C4-2B (cell line): ENCODE results near the gene ACSM2A.
"Not testable (repeated sequence)": the region's sequence is repeated elsewhere in the genome, so short reads cannot be mapped to it uniquely, and the experiment has no call there.

ENCODE experiments used
- ZFX ChIP-seq: fragments of 450-650 bp; IDR thresholded peaks from 2 replicates; pipeline ENCODE4 v1.6.1; 2017
- TF ChIP-seq, protein P1 (sequence below): fragments of 450-650 bp; conservative IDR thresholded peaks from 2 replicates; pipeline ENCODE4 v1.5.1; 2017; ENCODE audit warnings: mild to moderate bottlenecking

DNA sequence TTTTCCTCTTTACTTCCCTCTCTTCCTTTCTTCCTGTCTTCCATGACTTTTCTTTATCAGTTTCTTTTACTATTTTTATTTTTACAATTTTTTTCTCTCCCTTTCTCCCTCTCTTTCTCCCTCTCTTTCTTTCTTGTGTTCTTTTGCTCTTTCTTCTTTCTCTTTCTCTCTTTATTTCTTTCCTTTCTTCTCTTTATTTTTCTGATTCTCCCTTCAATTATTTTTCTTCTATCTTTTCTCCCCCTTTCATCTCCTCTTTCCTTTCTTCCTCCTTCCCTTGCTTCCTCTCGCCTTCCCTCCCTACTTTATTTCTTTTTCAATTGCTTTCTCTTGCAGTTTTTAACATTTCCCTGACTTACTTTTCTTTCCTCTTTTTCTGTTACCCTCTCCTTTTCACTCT, 85.3 kb downstream of the ACSM2A start:
- TF ChIP-seq, protein P1, sequence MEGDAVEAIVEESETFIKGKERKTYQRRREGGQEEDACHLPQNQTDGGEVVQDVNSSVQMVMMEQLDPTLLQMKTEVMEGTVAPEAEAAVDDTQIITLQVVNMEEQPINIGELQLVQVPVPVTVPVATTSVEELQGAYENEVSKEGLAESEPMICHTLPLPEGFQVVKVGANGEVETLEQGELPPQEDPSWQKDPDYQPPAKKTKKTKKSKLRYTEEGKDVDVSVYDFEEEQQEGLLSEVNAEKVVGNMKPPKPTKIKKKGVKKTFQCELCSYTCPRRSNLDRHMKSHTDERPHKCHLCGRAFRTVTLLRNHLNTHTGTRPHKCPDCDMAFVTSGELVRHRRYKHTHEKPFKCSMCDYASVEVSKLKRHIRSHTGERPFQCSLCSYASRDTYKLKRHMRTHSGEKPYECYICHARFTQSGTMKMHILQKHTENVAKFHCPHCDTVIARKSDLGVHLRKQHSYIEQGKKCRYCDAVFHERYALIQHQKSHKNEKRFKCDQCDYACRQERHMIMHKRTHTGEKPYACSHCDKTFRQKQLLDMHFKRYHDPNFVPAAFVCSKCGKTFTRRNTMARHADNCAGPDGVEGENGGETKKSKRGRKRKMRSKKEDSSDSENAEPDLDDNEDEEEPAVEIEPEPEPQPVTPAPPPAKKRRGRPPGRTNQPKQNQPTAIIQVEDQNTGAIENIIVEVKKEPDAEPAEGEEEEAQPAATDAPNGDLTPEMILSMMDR = not testable (repeated sequence)
- not testable (repeated sequence) for TF ChIP-seq ZFX
